ENCODE measurements around the gene LINC00237. TPM values are rescaled to one million over a fixed set of nuclear protein-coding genes. Genes with fewer than 3 reads are reported as not detected.

Gene LINC00237
- total and polyA plus RNA-seq, 2 experiments from 2014 or later: 0.31 to 2.0 TPM

GRCh38 chr20:21064924-21065323, 41.2 kb downstream of the LINC00237 start:
- no peaks in the 10 kb centered on the region for H3K36me3 Mint-ChIP-seq (ENCODE audit: low read depth)
- DNase-seq (ENCODE audit: low spot score) (no peak), ATAC-seq (no peak)
- Histone ChIP-seq H3K36me3 (ENCODE audit: insufficient read depth) (no peaks in the 10 kb centered on the region), H3K27me3 (ENCODE audit: insufficient read depth) (no peaks in the 10 kb centered on the region), H3K4me2 (no peak overlapping the region), H3K27ac (ENCODE audit: low read depth) (no peak overlapping the region), H3F3A (replicated peaks; ENCODE audit: low read depth) (no peaks in the 10 kb centered on the region), H2AFZ (no peak overlapping the region), H3K4me1 (ENCODE audit: insufficient read depth) (no peaks in the 10 kb centered on the region), H3K4me3 (no peak overlapping the region), H3K79me2 (replicated peaks; ENCODE audit: insufficient read depth) (no peaks in the 10 kb centered on the region), H4K20me1 (replicated peaks; ENCODE audit: insufficient read depth) (no peaks in the 10 kb centered on the region), H3K9me2 (ENCODE audit: insufficient read depth) (no peaks in the 10 kb centered on the region)
- H3K4me3 Mint-ChIP-seq: no peak overlapping the region
- no peaks in the 10 kb centered on the region for H3K4me1 Mint-ChIP-seq
- no peak overlapping the region for H3K27ac Mint-ChIP-seq
- no peak for TF ChIP-seq EZH2phosphoT487 (IDR thresholded peaks at IDR 0.05; ENCODE audit: unreplicated experiment)
- no peak for TF ChIP-seq STAT1 (IDR thresholded peaks at IDR 0.05; ENCODE audit: unreplicated experiment)
- TF ChIP-seq CREB1 (CRISPR knock-in tag; IDR thresholded peaks at IDR 0.05; ENCODE audit: low read depth): no peak
- TF ChIP-seq NANOG (IDR thresholded peaks at IDR 0.05; ENCODE audit: borderline replicate concordance): no peak
- TF ChIP-seq ETS1 (IDR thresholded peaks at IDR 0.05): no peak
- no peak for TF ChIP-seq CTCF (conservative IDR thresholded peaks at IDR 0.05; ENCODE audit: low read depth in 2 of 2)
- no peak for TF ChIP-seq ZNF331 (CRISPR knock-in tag; IDR thresholded peaks at IDR 0.05; ENCODE audit: low read depth)
- TF ChIP-seq POLR2AphosphoS5 (IDR thresholded peaks at IDR 0.05; ENCODE audit: low read depth): no peak
- TF ChIP-seq REST (IDR thresholded peaks at IDR 0.05; ENCODE audit: unreplicated experiment): no peak
- TF ChIP-seq JUNB (IDR thresholded peaks at IDR 0.05; ENCODE audit: unreplicated experiment): no peak
- TF ChIP-seq ZNF114 (CRISPR knock-in tag; IDR thresholded peaks at IDR 0.05): no peak
- no peak for TF ChIP-seq EZH2 (IDR thresholded peaks at IDR 0.05; ENCODE audit: low read depth, unreplicated experiment)
- no peak for TF ChIP-seq ZNF462 (CRISPR knock-in tag; IDR thresholded peaks at IDR 0.05)
- 0 out of 3 replicates have a peak, but pooled peaks cover 3% of the 10 kb centered on the region for H3K9me3 Mint-ChIP-seq
- no peaks in the 10 kb centered on the region for H3K27me3 Mint-ChIP-seq (ENCODE audit: insufficient read depth, low read depth, poor library complexity)

Data from GM23338 (cell line).